GM12878 (cell line): ENCODE data around the gene WNT9A. TPM values are rescaled to one million over a fixed set of nuclear protein-coding genes. Genes with fewer than 3 reads are reported as not detected.

Source experiments
- ATAC-seq: fragments of 200-7000 bp; cut with Tn5 transposase; 3 replicates; pipeline ENCODE4 v1.9.1; 2020; ENCODE audit warnings: mild to moderate bottlenecking, moderate library complexity
- BruUV-seq: library from RNA; stranded (reverse); fragments of 400-500 nt; replicated peaks from 2 replicates; lab custom pipeline; 2021; lab: Mats Ljungman, UMichigan
- CTCF ChIA-PET: fragments of 300-600 bp; sonication (Branson Sonifier 250); formaldehyde crosslinking; extraction: SDS; loops from one replicate; lab custom pipeline; 2021; ENCODE audit warnings: inconsistent platforms; lab: Yijun Ruan, JAX
- POLR2A ChIA-PET: fragments of 350-600 bp; formaldehyde crosslinking; extraction: SDS; loops from one replicate; lab custom pipeline; 2021; ENCODE audit warnings: inconsistent platforms; lab: Charles Lee
- RAD21 ChIA-PET: fragments of 300-600 bp; sonication (Branson Sonifier 250); formaldehyde crosslinking; loops from one replicate; lab custom pipeline; 2023; ENCODE audit warnings: antibody characterized with exemption; ENCODE audit not compliant: unreplicated experiment; lab: Charles Lee
- SMC1A ChIA-PET: fragments of 300-600 bp; sonication (Branson Sonifier 250); formaldehyde crosslinking; loops from one replicate; lab custom pipeline; 2023; ENCODE audit not compliant: unreplicated experiment, uncharacterized antibody; lab: Charles Lee
- DNase-seq: peaks from one replicate; pipeline ENCODE4 v3.0.0-alpha.2; 2011; ENCODE audit warnings: low read depth, low spot score
- FAIRE-seq: peaks from 3 replicates; lab custom pipeline; 2011; peaks lifted over from hg19 to GRCh38; lab: Jason Lieb, UNC
- H2AFZ ChIP-seq: 2 replicates; pipeline ENCODE4 v1.6.0; 2011; ENCODE audit warnings: low read depth, low read length, control low read depth; ENCODE audit not compliant: control insufficient read depth
- H3K27ac ChIP-seq: 2 replicates; pipeline ENCODE4 v1.5.1; 2011; ENCODE audit warnings: control low read depth; ENCODE audit not compliant: control insufficient read depth, insufficient read depth
- H3K27me3 ChIP-seq, 2 experiments: replicated peaks in 1 of 2; 2 replicates each; pipeline versions ENCODE4 v1.6.0 to v1.6.1; 2011; ENCODE audit warnings: low read length in 1 of 2; ENCODE audit not compliant: control insufficient read depth in 2 of 2, insufficient read depth in 2 of 2
- H3K36me3 ChIP-seq, 2 experiments: 2 replicates each; pipeline ENCODE4 v1.5.1; 2011; ENCODE audit warnings: low read length in 1 of 2; ENCODE audit not compliant: control insufficient read depth in 2 of 2, insufficient read depth in 2 of 2
- H3K4me1 ChIP-seq: 2 replicates; pipeline ENCODE4 v1.6.1; 2011; ENCODE audit warnings: mild to moderate bottlenecking, low read length, moderate library complexity, mixed read lengths; ENCODE audit not compliant: control insufficient read depth, insufficient read depth
- H3K4me2 ChIP-seq: 2 replicates; pipeline ENCODE4 v1.6.0; 2011; ENCODE audit warnings: control low read depth; ENCODE audit not compliant: control insufficient read depth, insufficient read depth
- H3K4me3 ChIP-seq: fragments of 200-600 bp; sonication (generic); 2 replicates; pipeline ENCODE4 v1.5.1; 2016
- H3K79me2 ChIP-seq: 2 replicates; pipeline ENCODE4 v1.6.0; 2011; ENCODE audit warnings: low read length; ENCODE audit not compliant: control insufficient read depth, insufficient read depth
- H3K9ac ChIP-seq: 2 replicates; pipeline ENCODE4 v1.8.0; 2011; ENCODE audit warnings: low read length, control low read depth, mixed read lengths; ENCODE audit not compliant: control insufficient read depth, insufficient read depth
- H3K9me3 ChIP-seq: replicated peaks from 3 replicates; pipeline ENCODE4 v1.5.1; 2011; ENCODE audit warnings: mild to moderate bottlenecking, low read length; ENCODE audit not compliant: control insufficient read depth, insufficient read depth
- H4K20me1 ChIP-seq: 2 replicates; pipeline ENCODE4 v1.6.0; 2011; ENCODE audit not compliant: control insufficient read depth, insufficient read depth
- DPF2 ChIP-seq: fragments of 450-650 bp; IDR thresholded peaks from 2 replicates; pipeline ENCODE4 v1.6.1; 2017; ENCODE audit warnings: mild to moderate bottlenecking
- KLF5 ChIP-seq: fragments of 450-650 bp; IDR thresholded peaks from 2 replicates; pipeline ENCODE4 v1.6.1; 2014; ENCODE audit warnings: mild to moderate bottlenecking; ENCODE audit not compliant: partially characterized antibody
- MTA3 ChIP-seq: IDR thresholded peaks from 2 replicates; pipeline ENCODE4 v1.6.1; 2012; ENCODE audit warnings: low read length, inconsistent platforms, borderline replicate concordance
- SUPT20H ChIP-seq: IDR thresholded peaks from 2 replicates; pipeline ENCODE4 v1.6.1; 2011; ENCODE audit warnings: low read depth, mild to moderate bottlenecking, low read length, moderate library complexity, borderline replicate concordance; ENCODE audit not compliant: control insufficient read depth
- WGBS: methylation state at CpG from one replicate; pipeline ENCODE4 v1.1.6; 2016; ENCODE audit warnings: low lambda C conversion rate; ENCODE audit not compliant: insufficient replicate concordance, insufficient coverage; ENCODE audit errors: missing lambda C conversion rate; 5-methylcytosine and 5-hydroxymethylcytosine counted together
- in situ Hi-C: fragments of 300-500 bp; cut with MboI; formaldehyde crosslinking; loops from 9 replicates; pipeline ENCODE4 v1.14.3; 2018; ENCODE audit warnings: mixed read lengths
- intact Hi-C: fragments of 100-400 bp; cut with micrococcal nuclease; formaldehyde crosslinking; loops from one replicate; pipeline ENCODE4 v1.14.2; 2022; ENCODE audit not compliant: unreplicated experiment
- polyA plus RNA-seq, 11 experiments: library from polyadenylated mRNA; depleted of rRNA in 4 of 11; unstranded in 6 of 11; stranded (reverse) in 5 of 11; fragments of >200 nt; fragmentation: Nextera tagmentation in 4 of 11; fragmentation: Illumina TruSeq in 1 of 11; extraction: Ambion mirVana in 4 of 11; extraction: Trizol in 1 of 11; gene quantifications; 1 replicate in 1 of 11; 2 replicates in 10 of 11; pipeline versions ENCODE4 v1.2.1 to v1.2.3, GENCODE V29; 2011 to 2016; ENCODE audit warnings: inconsistent platforms in 2 of 11, missing spikeins in 2 of 11, low read depth in 1 of 11
- total RNA-seq, 4 experiments: library from RNA; depleted of rRNA in 3 of 4; stranded (reverse); fragments of >200 nt in 3 of 4; fragmentation: Illumina TruSeq in 1 of 4; extraction: Trizol in 1 of 4; gene quantifications; 2 replicates each; pipeline versions ENCODE4 v1.2.1 to v1.2.3, GENCODE V29; 2013 to 2021
- TF ChIP-seq, protein P1 (sequence below): fragments of 450-650 bp; IDR thresholded peaks from 2 replicates; pipeline ENCODE4 v1.6.1; 2017; ENCODE audit warnings: antibody characterized with exemption, mild to moderate bottlenecking, moderate library complexity

Gene WNT9A
- total and polyA plus RNA-seq, 10 of the 15 experiments (the other 5 are each of a cell fraction or from before 2014, with no cell fraction given): not detected

DNA sequence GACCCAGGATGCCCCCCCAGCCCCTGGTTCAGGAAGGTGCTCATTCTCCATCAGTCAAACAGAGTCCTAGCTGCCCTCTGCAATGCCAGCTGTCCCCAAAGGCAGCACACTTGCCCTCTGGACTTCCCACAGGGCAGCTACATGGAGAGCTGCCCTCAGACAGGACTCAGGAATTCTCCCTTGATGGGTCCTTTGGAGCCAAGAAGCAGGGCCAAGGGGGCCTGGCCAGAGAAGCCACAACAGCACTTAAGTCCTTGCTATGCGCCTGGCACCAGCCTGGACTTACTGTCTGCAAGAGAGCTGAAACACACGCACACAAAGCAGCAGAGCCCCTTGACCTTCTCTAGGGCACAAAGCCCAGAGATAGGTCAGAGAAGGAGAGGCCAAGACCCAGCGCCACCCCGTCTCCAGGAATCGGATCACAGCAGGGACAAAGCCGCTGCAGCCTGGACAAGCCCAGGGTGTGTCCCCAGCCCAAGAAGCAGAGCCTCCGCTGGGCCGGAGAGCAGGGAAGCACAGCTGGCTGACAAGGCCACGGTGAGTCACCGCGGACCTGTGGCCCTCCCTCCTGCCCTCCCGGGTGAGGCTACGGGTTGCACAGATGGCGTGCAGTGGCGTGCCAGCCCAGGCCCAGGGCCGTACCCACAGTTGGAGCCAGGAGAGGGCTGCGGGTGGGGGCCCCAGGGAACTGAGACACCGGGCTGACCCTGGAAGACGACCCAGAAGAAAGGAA is 1.7 kb downstream of the WNT9A start:
- Histone ChIP-seq H3K36me3 (no peaks in the 10 kb centered on the region), H4K20me1 (no peaks in the 10 kb centered on the region), H3K79me2 (no peaks in the 10 kb centered on the region), H3K27ac (no peak overlapping the region), H3K9me3 (no peaks in the 10 kb centered on the region), H3K4me3 (no peak overlapping the region), H3K4me2 (no peak overlapping the region), H3K4me1 (no peaks in the 10 kb centered on the region), H3K27me3 (peaks cover 7 to 10% of the 10 kb centered on the region in 2 experiments), H2AFZ (no peak overlapping the region), H3K9ac (no peak overlapping the region)
- DNase-seq: no peak
- no TSS peak for BruUV-seq
- intact Hi-C loops: loop anchor here (2.0 to 10.0 kb wide), 2 partner anchors 401 to 465 kb away; no protein-coding TSS in a partner anchor
- FAIRE-seq: no peak
- TF ChIP-seq KLF5: no peak
- no peak for TF ChIP-seq SUPT20H
- TF ChIP-seq MTA3: no peak
- TF ChIP-seq, protein P1, sequence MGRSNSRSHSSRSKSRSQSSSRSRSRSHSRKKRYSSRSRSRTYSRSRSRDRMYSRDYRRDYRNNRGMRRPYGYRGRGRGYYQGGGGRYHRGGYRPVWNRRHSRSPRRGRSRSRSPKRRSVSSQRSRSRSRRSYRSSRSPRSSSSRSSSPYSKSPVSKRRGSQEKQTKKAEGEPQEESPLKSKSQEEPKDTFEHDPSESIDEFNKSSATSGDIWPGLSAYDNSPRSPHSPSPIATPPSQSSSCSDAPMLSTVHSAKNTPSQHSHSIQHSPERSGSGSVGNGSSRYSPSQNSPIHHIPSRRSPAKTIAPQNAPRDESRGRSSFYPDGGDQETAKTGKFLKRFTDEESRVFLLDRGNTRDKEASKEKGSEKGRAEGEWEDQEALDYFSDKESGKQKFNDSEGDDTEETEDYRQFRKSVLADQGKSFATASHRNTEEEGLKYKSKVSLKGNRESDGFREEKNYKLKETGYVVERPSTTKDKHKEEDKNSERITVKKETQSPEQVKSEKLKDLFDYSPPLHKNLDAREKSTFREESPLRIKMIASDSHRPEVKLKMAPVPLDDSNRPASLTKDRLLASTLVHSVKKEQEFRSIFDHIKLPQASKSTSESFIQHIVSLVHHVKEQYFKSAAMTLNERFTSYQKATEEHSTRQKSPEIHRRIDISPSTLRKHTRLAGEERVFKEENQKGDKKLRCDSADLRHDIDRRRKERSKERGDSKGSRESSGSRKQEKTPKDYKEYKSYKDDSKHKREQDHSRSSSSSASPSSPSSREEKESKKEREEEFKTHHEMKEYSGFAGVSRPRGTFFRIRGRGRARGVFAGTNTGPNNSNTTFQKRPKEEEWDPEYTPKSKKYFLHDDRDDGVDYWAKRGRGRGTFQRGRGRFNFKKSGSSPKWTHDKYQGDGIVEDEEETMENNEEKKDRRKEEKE: no peak
- no peak for TF ChIP-seq DPF2
- POLR2A ChIA-PET: no interaction called here
- in situ Hi-C loops: no loop called here
- WGBS: 37% methylated on average over 17 of the region's 19 CpGs
- peak; percentile 40 for ATAC-seq
- CTCF ChIA-PET: interaction anchor here (1.0 kb wide), 1 partner anchor 184 kb away, joined by 4 read pairs; no protein-coding TSS in a partner anchor
- SMC1A ChIA-PET: no interaction called here
- RAD21 ChIA-PET: no interaction called here
